GM04503 (cell line): ENCODE results near the gene RABL6.
"Not testable (repeated sequence)": the region's sequence is repeated elsewhere in the genome, so short reads cannot be mapped to it uniquely, and the experiment has no call there.

Experiments used
- DNase-seq: peaks from one replicate; pipeline ENCODE4 v3.0.0-alpha.2; 2012; ENCODE audit warnings: low read depth

RABL6 gene, protein sequence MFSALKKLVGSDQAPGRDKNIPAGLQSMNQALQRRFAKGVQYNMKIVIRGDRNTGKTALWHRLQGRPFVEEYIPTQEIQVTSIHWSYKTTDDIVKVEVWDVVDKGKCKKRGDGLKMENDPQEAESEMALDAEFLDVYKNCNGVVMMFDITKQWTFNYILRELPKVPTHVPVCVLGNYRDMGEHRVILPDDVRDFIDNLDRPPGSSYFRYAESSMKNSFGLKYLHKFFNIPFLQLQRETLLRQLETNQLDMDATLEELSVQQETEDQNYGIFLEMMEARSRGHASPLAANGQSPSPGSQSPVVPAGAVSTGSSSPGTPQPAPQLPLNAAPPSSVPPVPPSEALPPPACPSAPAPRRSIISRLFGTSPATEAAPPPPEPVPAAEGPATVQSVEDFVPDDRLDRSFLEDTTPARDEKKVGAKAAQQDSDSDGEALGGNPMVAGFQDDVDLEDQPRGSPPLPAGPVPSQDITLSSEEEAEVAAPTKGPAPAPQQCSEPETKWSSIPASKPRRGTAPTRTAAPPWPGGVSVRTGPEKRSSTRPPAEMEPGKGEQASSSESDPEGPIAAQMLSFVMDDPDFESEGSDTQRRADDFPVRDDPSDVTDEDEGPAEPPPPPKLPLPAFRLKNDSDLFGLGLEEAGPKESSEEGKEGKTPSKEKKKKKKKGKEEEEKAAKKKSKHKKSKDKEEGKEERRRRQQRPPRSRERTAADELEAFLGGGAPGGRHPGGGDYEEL

DNA sequence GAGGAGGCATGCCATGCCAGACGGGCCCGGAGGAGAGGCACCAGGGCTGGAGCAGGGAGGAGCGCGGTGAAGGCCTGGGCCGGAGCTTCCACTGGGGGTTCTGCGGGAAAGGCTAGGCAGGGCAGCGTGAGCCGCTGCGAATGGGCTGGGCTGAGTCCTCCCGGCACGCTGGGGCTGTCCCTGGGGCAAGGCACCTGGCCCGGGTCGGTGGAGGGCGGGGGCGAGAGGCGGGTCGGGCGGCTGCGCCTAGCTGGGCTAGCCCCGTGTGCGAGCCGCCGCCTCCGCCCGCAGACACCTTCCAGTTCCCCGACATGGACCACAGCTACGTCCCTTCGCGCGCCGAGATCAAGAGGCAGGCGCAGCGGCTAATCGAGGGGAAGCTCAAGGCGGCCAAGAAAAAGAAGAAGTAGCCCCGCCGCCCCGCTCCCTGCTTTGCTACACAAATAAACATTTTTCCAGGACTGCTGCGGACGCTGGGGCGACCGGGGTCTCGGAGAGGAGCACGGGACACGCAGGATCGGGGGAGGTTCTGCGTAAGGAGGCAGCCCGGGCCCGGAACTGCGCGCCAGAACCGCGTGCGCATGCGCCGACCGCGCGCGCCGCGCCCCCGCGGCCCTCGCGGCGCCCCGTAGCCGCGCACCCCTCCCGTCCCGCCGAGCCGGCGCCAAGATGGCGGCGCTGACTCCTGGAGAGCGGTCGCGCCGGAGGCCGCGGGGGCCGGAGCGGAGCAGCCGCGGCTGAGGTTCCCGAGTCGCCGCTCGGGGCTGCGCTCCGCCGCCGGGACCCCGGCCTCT is at the start of gene RABL6:
RABL6 (plus strand) TSS at position 668 of the 794 bp plus-strand sequence. CDS start 249 bp downstream, outside the sequence.
- DNase-seq, result no peak

DNA sequence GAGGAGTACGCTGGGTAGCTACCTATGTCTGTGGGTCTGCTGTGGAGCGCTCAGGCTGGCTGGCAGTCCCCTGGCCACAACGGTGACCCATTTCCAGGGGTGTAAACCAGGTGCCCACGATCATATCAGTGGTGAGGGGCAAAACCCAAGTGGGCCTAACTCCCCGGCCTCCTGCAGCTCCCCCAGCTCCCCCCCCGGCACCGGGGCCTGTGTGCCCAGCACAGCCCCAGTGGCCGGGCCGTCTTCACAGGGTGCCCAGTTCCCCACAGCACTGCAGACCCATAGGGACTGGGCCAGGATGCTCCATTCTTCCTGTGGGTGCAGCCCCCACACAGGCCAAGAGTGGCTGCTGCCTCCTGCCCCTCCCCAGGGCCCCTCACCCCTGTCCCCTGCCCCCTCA is 48.7 kb upstream of the RABL6 start:
- no peak for DNase-seq

DNA sequence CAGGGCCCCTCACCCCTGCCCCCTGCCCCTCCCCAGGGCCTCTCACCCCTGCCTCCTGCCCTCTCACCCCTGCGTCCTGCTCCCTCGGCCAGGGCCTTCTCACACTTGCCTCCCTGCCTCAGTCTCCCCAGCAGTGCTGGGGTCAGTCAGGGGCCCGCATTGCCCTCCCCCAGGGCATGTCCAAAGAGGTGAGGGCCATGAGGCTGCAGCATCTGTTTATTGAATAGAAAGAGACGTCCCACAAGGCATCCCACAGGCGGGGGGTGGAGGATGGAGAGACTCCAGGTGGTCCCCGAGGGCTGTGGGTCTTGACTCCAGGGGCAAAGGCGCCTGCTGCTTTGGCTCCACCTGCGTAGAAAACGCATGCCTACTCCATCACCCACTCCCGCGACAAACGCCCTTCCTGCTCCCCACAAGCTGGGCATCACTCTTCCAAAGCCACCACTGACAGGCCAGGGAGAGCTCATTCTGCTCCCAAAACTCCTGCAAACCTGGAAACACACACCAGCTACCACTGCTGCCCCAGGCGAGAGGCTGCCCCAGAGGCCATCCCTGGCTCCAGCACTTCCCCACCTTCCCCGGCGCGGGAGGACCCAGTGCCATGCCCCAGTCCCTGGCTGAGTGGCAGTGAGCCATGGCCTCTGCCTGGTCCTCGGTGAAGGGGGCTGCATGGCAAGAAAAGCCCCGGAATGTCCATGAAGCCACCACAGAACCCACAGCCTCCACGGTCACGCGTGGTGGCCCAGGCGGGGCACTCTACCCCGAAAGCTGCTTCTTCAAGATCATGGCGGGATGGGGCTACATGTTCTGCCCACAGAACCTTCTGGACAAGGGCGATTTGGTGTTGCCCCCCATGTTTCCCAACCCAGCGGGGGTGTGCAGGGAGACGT is 48.1 kb upstream of the RABL6 start:
- no peak for DNase-seq

DNA sequence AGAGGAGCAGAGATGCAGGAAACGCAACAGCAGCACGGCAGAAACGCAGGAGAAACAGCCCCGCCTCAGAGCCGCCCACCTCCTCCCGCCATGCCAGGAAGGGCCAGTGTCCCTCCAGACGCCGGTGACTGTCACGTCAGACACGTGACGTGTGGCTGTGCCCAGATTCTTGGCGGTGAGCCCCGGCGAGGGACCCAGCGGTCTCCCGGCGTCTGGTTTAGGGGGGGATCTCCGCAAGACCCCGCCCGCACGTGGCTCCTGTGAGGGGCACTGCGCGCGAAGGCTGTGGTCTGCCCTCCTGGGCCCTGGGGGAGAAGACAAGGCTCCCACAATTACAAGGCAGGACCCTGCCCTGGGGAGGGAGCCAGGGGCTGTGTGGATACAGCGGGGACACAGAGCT is 47.3 kb upstream of the RABL6 start:
- DNase-seq, result no peak

DNA sequence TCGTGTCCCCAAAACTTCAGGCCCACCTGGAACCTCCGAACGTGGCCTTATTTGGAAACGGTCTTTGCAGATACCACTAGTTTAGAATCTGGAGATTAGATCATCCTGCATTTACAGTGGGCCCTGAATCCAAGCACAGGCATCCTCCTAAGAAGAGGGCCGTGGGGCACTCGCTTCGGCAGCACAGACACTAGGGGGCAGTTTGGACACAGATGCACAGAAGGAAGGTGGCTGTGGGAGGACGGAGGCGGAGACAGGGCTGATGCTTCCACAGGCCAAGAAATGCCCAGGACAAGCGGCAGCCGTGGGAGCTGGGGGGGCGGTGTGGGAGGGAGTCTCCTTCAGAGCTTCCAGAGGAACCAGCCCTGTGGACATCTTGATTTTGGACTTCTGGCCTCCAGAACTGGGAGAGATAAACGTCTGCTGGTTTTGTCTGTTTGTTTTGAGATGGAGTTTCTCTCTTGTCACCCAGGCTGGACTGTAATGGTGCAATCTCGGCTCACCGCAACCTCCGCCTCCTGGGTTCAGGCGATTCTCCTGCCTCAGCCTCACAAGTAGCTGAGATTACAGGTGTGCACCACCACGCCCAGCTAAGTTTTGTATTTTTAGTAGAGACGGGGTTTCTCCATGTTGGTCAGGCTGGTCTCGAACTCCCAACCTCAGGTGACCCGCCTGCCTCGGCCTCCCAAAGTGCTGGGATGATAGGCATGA is 46.8 kb upstream of the RABL6 start:
- peak; percentile 12 for DNase-seq

DNA sequence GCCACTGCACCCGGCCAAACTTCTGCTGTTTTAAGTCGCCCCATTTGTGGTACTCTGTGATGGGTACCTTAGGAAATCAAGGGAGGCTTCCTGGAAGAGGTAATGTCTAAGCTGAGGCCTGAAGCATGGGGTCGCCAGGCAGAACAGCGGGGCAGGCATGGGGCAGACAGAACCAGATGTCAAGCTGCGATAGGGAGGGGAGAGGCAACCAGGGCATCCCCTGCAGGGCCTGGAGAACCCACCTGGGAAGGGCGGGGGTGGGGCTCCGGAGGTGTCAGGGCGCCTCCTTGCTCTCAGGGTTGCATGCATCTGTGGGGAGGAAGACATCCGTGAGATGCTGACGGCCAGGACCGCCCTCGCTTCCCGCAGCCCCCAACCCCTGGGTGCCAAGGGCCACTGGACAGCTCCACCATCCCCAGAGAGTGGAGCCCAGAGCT is 46.2 kb upstream of the RABL6 start:
- no peak for DNase-seq

DNA sequence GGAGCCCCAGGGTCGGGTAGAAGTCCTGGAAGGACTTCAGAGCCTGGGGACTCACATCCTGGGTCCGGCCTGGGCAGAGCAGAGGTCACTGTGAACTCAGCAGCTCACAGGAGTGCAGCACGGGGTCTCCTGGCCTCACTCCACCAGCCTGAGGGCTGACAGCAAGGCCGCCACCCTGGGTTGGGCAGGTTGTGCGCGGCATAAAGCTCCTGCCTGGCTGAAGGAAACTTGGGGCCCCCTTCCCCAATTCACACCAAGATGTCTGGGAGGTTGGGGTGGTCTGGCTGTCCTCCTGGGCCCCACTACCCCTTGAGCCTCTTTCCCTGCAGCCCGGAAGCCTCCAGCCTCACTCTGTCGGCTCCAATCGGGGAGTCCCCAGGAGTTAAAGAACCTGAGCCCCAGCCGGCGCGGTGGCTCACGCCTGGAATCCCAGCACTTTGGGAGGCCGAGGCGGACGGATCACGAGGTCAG is 45.5 kb upstream of the RABL6 start:
- no peak for DNase-seq

DNA sequence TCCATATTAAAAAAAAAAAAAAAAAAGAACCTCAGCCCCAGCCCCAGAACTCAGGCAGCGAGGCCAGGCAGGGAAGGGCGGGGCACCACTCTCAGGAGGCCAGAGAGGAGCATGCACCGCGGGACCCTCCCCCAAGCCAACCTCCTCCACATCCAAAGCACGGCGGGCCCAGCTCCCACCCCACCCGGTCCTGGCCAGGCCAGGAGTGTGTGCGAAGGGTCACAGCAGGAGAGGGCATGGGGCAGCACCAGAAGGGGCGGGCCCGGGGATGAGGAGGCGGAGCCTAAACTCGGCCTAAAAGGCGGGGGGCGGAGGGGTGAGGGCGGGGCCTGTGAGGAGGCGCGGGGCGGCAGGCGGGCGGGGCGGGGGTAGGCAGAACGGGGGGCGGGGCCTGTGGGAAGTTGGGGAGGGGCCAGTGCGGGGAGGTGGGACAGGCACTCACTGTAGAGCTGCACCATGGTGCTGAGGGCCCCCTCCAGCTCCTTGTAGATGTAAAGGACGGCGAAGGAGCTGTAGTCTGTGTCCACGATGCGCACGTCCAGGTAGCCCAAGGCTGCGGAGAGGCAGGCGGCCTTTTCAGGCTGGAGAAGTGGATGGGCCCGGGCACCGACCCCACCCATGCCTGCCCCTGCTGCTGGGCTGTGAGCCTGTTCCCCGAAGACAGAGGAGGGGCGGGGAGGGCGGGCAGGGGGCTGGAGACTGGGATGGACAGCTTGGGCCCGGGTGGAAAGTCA is 44.7 kb upstream of the RABL6 start:
- no peak for DNase-seq

DNA sequence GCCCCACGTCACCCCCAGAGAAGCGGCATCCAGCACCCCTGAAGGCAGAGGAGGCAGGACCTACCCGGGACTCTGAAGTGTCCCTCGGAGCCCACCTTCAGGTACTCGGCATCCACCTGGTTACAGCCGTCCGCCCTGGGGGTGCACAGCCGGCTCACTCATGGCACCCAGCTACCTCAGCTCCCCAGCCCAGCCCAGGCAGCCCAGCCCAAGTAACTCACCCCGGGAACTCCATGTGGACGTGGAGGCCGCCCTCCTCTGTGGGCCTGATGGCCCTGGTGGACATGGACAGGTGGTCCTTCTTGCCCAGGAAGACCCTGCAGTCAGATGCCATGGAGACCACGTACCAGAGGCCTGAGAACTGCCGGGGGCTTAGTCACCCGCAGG is 44.1 kb upstream of the RABL6 start:
- DNase-seq, result no peak

DNA sequence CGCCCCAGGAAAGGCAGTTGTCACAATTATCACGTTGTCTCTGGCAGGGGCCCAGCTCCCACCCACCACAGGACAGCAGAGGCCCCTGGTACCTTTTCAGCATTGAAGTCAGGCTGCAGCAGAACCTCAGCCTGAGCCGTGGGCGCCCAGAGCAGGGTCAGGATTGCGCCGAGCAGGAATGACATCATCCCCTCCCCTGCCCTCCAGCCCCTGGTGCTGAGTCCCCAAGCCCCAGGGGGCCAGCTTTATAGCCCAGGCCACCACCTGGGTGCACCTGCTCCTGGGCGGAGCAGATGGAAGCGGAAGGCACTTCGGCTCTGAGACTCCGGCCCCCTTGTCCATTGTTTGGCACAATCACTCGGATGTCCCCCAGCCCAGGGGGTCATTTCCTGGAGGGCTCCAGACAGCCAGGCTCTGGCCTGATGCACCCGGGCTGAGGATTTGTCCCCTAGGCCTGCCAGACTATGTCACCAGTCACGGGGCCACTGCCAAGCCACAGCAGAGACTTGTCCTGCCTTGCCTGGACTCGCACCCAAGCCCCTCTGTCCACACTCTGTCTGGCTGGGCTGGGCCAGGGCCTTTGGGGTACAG is 43.4 kb upstream of the RABL6 start, which contains the start of gene LCN15:
LCN15 (minus strand) TSS at position 218 of the 591 bp plus-strand sequence; CDS start at position 188, 30 bp downstream.
- no peak for DNase-seq

DNA sequence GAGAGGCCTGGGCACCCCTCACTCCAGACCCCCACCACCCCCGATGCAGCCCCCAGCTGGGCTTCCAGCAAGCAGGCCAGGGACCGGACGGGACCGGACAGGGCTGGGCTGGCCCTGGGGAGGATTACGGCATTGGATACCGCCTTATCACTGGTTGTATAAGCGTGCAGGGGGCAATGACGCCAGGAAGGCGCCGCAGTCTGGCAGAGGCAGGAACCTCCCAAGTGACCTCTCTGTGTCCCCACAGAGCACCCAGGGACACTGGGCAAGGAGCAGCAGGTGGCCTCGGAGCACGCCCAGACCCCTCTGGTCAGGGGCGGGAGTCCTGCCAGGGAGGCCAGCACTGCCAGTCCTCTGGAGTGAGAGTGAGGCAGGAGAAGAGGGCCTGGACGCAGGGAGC is 42.7 kb upstream of the RABL6 start:
- DNase-seq, result no peak

DNA sequence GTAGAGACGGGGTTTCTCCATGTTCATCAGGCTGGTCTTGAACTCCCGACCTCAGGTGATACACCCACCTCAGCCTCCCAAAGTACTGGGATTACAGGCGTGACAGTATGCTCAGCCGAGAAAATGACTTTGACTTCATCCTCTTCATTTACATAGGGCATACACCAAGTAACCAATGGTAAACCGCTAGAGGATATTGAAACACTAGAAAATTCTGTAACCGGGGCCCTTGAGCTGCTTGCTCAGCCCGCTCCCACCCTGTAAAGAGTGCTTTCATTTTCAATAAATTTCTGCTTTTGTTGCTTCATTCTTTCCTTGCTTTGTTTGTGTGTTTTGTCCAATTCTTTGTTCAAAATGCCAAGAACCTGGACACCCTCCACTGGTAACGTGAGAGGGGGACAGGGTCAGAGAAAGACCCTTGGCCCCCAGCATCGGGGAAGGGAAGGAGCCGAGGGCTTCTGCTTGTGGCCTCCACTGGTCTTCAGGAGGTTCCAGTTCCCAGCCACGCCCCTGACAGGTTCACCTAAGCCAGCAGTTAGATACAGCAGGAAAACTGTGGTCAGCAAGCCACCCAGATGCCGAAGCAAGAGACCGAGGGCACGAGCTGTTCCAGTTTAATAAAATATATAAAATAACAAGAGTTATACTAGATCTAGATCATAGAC is 41.9 kb upstream of the RABL6 start:
- DNase-seq, result not testable (repeated sequence)

DNA sequence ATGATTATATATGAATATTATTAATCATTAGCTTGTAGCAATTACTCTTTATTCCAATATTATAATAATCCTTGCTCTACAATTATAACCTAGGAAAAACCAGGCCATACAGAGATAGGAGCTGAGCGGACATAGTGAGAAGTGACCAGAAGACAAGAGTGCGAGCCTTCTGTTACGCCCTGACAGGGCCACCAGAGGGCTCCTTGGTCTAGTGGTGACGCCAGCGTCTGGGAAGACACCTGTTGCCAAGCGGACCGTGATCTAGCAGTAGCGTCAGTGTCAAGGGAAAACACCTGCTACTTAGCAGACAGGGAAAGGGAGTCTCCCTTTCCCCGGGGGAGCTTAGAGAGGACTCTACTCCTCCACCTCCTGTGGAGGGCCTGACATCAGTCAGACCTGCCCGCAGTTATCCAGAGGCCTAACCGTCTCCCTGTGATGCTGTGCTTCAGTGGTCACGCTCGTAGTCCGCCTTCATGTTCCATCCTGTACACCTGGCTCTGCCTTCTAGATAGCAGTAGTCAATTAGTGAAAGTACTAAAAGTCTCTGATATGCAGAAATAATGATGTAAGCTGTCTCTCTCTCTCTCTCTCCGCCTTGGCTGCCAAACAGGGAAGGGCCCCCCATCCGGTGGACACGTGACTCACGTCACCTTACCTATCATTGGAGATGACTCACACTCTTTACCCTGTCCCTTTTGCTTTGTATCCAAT is 41.2 kb upstream of the RABL6 start:
- not testable (repeated sequence) for DNase-seq

DNA sequence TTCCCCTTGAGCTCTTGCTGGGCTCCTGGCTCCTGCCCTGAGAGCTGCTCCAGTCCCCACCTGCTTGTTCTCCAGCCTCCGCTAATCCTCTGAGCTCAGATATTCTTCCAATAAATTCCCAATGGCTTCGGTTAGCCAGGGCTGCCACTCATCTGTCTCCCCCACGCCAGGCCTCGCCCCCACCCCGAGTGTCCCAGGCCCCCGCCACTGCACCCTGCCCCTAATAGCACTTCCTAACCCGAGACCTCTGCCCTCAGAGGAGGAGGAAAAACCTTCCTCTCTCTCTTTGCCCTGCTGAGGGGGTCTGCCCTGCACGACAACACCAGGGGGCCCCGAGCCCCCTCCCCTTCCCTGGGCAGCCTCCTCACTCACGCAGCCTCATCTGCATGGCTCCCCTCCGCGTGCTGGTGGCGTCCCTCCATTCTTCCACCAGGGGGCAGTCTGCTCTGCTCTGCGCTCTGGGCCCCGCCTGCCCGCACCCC is 38.0 kb upstream of the RABL6 start:
- DNase-seq, result no peak

DNA sequence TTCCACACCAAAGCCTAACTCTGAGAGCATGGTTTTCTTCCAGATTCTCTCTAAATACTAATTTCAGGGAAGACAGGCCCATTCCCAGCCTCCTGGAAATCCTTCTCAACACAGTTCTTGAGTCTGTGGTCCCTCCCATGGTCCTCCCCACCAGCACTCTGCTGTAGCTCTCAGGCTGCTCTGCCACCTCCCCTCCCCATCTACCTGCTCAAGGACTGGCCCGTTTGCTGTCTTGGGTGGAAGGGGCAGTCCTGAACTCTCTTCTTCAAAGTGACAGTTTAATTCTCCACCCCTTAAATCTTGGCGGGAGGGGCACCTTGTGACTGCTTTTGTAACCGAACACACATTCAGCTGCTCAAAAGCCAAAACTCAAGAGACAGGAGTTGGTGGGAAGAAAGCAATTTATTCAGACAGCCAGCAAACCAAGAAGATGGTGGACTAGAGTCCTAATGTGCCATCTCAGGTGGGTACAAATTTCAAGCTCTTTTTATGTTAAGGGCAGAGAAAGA is 35.8 kb upstream of the RABL6 start:
- no peak for DNase-seq

DNA sequence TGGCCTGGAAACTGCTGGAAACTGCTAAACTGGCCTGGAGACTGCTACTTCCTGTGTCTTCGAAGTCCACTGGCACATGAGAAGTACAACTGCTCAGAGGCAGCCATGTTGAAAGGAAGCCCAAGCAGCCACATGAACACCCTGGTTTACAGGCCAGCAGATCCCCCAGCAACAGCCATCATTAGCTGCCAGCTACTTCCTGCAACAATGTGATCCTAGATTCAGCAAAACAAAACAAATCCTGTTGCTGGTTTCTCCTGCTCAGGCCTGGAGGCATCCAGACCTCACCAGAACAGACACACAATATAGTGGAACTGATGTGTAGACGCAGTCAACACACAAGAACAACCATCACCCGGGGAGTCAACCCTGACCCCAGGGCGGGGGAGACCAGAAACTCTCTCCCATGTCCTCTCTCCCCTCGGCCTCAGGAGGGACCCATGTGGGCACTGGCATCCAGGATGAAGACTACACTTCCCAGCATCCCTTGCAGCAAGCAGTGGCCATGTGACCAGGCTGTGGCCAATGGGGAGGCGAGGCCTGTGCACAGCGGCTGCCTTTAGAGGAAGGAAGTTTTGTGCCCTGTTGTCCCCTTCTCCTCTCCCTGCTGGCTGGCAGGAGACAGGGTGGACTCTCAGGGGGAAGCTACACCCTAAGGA is 34.2 kb upstream of the RABL6 start:
- DNase-seq, result no peak

DNA sequence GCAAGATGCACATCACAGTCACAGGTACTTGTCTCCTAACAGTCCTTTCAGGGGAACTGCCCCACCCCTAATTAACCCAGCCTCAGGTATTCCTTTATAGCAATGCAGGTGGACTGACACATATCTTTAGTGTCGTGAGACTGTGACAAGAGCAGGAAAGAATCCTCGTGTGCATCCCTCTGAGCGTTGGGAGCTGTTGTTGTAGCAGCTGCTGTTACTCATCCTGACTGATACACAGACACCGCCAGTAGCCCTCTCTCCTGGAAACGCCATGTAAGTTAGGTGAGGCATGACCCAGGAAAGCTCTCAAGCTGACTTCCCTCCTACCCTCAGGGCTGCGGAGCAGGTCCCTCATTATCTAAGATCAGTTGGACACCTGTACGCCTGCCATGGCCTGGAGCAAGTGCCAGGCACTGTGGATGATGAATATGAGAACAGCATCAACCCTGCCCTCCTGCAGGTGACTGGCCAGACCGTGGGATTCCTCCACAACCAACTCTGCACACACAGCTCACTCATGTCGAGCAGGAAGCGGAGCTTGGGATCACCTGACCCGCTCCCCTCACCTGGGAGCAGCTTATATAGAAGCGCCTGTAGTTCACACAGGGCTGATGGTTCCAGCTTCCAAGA is 33.2 kb upstream of the RABL6 start:
- DNase-seq, result no peak
